Neural cell (in vitro differentiated cells): ENCODE data around the gene DDA1. TPM values are rescaled to one million over a fixed set of nuclear protein-coding genes. Genes with fewer than 3 reads are reported as not detected.

Source experiments
- H2AFZ ChIP-seq: fragments of 200-600, 300-800 bp; sonication (generic), shearing (Covaris generic); 2 replicates; pipeline ENCODE4 v1.6.0; 2014; ENCODE audit warnings: low read depth, mild to moderate bottlenecking, antibody characterized with exemption, low read length, moderate library complexity
- H3F3A ChIP-seq: fragments of 200-600 bp; shearing (Covaris generic); 2 replicates; pipeline ENCODE4 v1.6.1; 2016; ENCODE audit warnings: mild to moderate bottlenecking, moderate library complexity, mixed read lengths, antibody characterized with exemption, low read length; ENCODE audit not compliant: insufficient read depth, poor library complexity, severe bottlenecking
- H3K27ac ChIP-seq: fragments of 200-600, 300-800 bp; sonication (generic), shearing (Covaris generic); 2 replicates; pipeline ENCODE4 v1.5.1; 2014; ENCODE audit warnings: mild to moderate bottlenecking, low read length, moderate library complexity
- H3K27me3 ChIP-seq: fragments of 300-800, 200-600 bp; sonication (generic), shearing (Covaris generic); 2 replicates; pipeline ENCODE4 v1.6.0; 2014; ENCODE audit warnings: mild to moderate bottlenecking, low read depth, low read length, moderate library complexity; ENCODE audit not compliant: insufficient read depth
- H3K36me3 ChIP-seq: fragments of 300-800, 200-600 bp; sonication (generic), shearing (Covaris generic); 2 replicates; pipeline ENCODE4 v1.5.1; 2014; ENCODE audit warnings: mild to moderate bottlenecking, antibody characterized with exemption, low read length, moderate library complexity; ENCODE audit not compliant: insufficient read depth
- H3K4me2 ChIP-seq: fragments of 300-800, 200-600 bp; sonication (generic), shearing (Covaris generic); 2 replicates; pipeline ENCODE4 v1.6.0; 2014; ENCODE audit warnings: mild to moderate bottlenecking, low read length
- H3K4me3 ChIP-seq: fragments of 300-800, 200-600 bp; sonication (generic), shearing (Covaris generic); 2 replicates; pipeline ENCODE4 v1.5.1; 2014; ENCODE audit warnings: mild to moderate bottlenecking, low read length, moderate library complexity
- H3K79me2 ChIP-seq: fragments of 200-600 bp; shearing (Covaris generic); replicated peaks from 2 replicates; pipeline ENCODE4 v1.6.0; 2014; ENCODE audit warnings: mild to moderate bottlenecking, low read length, moderate library complexity; ENCODE audit not compliant: insufficient read depth
- H3K9ac ChIP-seq: fragments of 300-800, 200-600 bp; sonication (generic), shearing (Covaris generic); 2 replicates; pipeline ENCODE4 v1.6.1; 2016; ENCODE audit warnings: mild to moderate bottlenecking, low read length, mixed read lengths
- H3K9me2 ChIP-seq: fragments of 200-600 bp; shearing (Covaris generic); 2 replicates; pipeline ENCODE4 v1.6.1; 2016; ENCODE audit warnings: mild to moderate bottlenecking, low read length, mixed read lengths; ENCODE audit not compliant: insufficient read depth
- H3K9me3 ChIP-seq: fragments of 200-600, 300-800 bp; sonication (generic), shearing (Covaris generic); 2 replicates; pipeline ENCODE4 v1.6.1; 2016; ENCODE audit warnings: mild to moderate bottlenecking, mixed run types, low read length, moderate library complexity, mixed read lengths
- H4K20me1 ChIP-seq: fragments of 200-600 bp; shearing (Covaris generic); 2 replicates; pipeline ENCODE4 v1.6.1; 2016; ENCODE audit warnings: mild to moderate bottlenecking, mixed run types; ENCODE audit not compliant: insufficient read depth
- CTCF ChIP-seq: fragments of 450-650 bp; IDR thresholded peaks from 2 replicates; pipeline ENCODE4 v1.5.1; 2014; ENCODE audit warnings: antibody characterized with exemption, mild to moderate bottlenecking, moderate library complexity; ENCODE audit not compliant: poor library complexity, severe bottlenecking
- EP300 ChIP-seq: fragments of 450-650 bp; conservative IDR thresholded peaks from 2 replicates; pipeline ENCODE4 v1.6.1; 2014; ENCODE audit warnings: antibody characterized with exemption, mild to moderate bottlenecking, moderate library complexity; ENCODE audit not compliant: poor library complexity, severe bottlenecking
- EZH2 ChIP-seq: fragments of 200-600, 300-800 bp; shearing (Covaris generic), sonication (generic); IDR thresholded peaks from 2 replicates; pipeline ENCODE4 v1.6.1; 2014; ENCODE audit warnings: antibody characterized with exemption, low read length, borderline replicate concordance, mild to moderate bottlenecking; ENCODE audit not compliant: insufficient read depth, poor library complexity, severe bottlenecking
- MXI1 ChIP-seq: fragments of 450-650 bp; conservative IDR thresholded peaks from 2 replicates; pipeline ENCODE4 v1.6.1; 2014; ENCODE audit warnings: antibody characterized with exemption, mild to moderate bottlenecking; ENCODE audit not compliant: poor library complexity, severe bottlenecking
- POLR2AphosphoS5 ChIP-seq: IDR thresholded peaks from 2 replicates; pipeline ENCODE4 v1.6.1; 2012
- RAD21 ChIP-seq: fragments of 450-650 bp; conservative IDR thresholded peaks from 2 replicates; pipeline ENCODE4 v1.6.1; 2014; ENCODE audit warnings: antibody characterized with exemption, mild to moderate bottlenecking, moderate library complexity
- REST ChIP-seq: IDR thresholded peaks from 2 replicates; pipeline ENCODE4 v1.6.1; 2012; ENCODE audit warnings: borderline replicate concordance
- SMC3 ChIP-seq: fragments of 450-650 bp; conservative IDR thresholded peaks from 2 replicates; pipeline ENCODE4 v1.6.1; 2014; ENCODE audit warnings: antibody characterized with exemption, mild to moderate bottlenecking, moderate library complexity; ENCODE audit not compliant: poor library complexity
- TAF1 ChIP-seq: IDR thresholded peaks from 2 replicates; pipeline ENCODE4 v1.6.1; 2012; ENCODE audit warnings: low read depth
- polyA plus RNA-seq: library from polyadenylated mRNA; depleted of rRNA; stranded (reverse); fragments of >200 nt; gene quantifications from 2 replicates; pipeline ENCODE4 v1.2.3, GENCODE V29; 2014

The DDA1 gene
- polyA plus RNA-seq, 1 donor from 2014 or later, result 25.4 TPM

- TF ChIP-seq CTCF (peak; percentile 47), MXI1 (no peak)
- Histone ChIP-seq H3K79me2 (no peaks in the 10 kb centered on the region), H2AFZ (no peak overlapping the region), H3F3A (no peaks in the 10 kb centered on the region), H3K4me3 (no peak overlapping the region), H3K9ac (no peak overlapping the region), H3K9me3 (peaks cover 8% of the 10 kb centered on the region), H3K27me3 (no peaks in the 10 kb centered on the region), H3K9me2 (no peaks in the 10 kb centered on the region), H3K36me3 (no peaks in the 10 kb centered on the region), H4K20me1 (no peaks in the 10 kb centered on the region), H3K27ac (no peak overlapping the region), H3K4me2 (no peak overlapping the region)
Measured at GRCh38 chr19:17260842-17261325, 48.5 kb upstream of the DDA1 start.

DNA sequence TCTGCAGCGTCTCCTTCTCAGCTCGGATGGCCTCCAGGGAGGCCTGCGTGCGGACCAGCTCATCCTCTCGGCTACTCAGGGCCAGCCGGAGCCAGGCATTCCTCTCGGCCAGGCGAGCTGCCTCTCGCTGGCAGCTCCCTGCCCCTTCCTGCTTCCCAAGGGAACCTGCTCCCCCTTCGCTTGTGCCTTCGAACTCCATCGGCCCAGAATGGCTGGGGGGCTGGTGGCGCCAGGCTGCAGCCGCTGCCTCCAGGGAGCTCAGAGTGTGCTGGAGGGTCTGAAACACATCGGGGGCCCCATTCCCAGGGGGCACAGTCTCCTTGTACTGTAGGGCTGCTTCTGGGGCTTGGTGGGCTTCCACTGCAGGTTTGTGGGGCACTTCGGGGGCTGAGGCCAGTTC is 46.8 kb upstream of the DDA1 start:
- no peaks in the 10 kb centered on the region for H3K79me2 ChIP-seq
- H2AFZ ChIP-seq, result no peak overlapping the region

More for the DNA sequence above, 46.8 kb upstream of the DDA1 start:
- Histone ChIP-seq H3K4me2 (no peak overlapping the region), H3K9me3 (peaks cover 8% of the 10 kb centered on the region), H3K27ac (no peak overlapping the region), H3K36me3 (no peaks in the 10 kb centered on the region), H3K9ac (no peak overlapping the region), H3F3A (no peaks in the 10 kb centered on the region), H3K4me3 (no peak overlapping the region), H4K20me1 (no peaks in the 10 kb centered on the region), H3K9me2 (no peaks in the 10 kb centered on the region), H3K27me3 (no peaks in the 10 kb centered on the region)
- TF ChIP-seq TAF1, result no peak
- TF ChIP-seq POLR2AphosphoS5, result no peak
- TF ChIP-seq EP300, result no peak
- no peak for TF ChIP-seq REST
- TF ChIP-seq CTCF, result no peak
- TF ChIP-seq MXI1, result no peak
- no peak for TF ChIP-seq EZH2
- no peak for TF ChIP-seq SMC3
- no peak for TF ChIP-seq RAD21
